Measurements from ENCODE around the gene DDR2.

Gene DDR2

DNA sequence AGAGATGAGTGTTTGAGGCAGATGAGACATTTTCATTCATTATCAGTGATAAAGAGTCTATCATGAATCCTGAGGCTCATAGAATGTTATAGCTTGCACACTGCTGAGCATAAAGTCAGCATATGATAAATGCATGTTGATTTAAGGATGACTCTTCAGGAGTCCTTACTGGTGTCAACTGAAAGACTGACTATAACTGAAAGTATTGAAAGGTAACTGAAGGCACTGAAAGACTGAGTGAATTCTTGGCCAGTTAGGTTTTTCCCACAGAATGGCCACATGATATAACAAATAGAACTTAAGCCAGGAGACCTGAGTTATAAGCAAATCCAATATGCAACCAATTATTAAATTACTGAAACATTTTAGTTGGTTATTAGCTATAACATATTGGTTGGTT, 89.2 kb downstream of the DDR2 start:
- H2AK5ac ChIP-seq (ENCODE audit: low read length, severe bottlenecking): no peak overlapping the region
- H3K79me1 ChIP-seq (replicated peaks; ENCODE audit: low read length, poor library complexity, severe bottlenecking): peaks cover 18% of the 10 kb centered on the region
- H4K91ac ChIP-seq (ENCODE audit: low read length): no peak overlapping the region
- peaks cover 0 to 81% of the 10 kb centered on the region in 2 experiments for H3K36me3 ChIP-seq (ENCODE audit: control insufficient read depth in 1 of 2, insufficient read depth in 2 of 2, low read depth in 1 of 2, low read length in 2 of 2)
- H2BK5ac ChIP-seq (ENCODE audit: low read depth, low read length, poor library complexity, severe bottlenecking): no peak overlapping the region
- H3K18ac ChIP-seq (ENCODE audit: low read depth in 1 of 2, low read length in 2 of 2): no peak overlapping the region
- no peaks in the 10 kb centered on the region for H3K9me3 ChIP-seq (ENCODE audit: control insufficient read depth, low read length)
- H2AFZ ChIP-seq (ENCODE audit: low read depth, low read length): no peak overlapping the region
- no peak overlapping the region for H4K8ac ChIP-seq (ENCODE audit: low read length)
- no peak for DNase-seq
- no peak overlapping the region for H3K14ac ChIP-seq (ENCODE audit: low read length in 2 of 2)
- no peak overlapping the region for H3K23ac ChIP-seq (ENCODE audit: low read length in 2 of 2)
- no peak overlapping the region for H2BK120ac ChIP-seq (ENCODE audit: low read depth, low read length)
- H2BK12ac ChIP-seq (ENCODE audit: low read length in 2 of 2): no peak overlapping the region
- H3K4me1 ChIP-seq (ENCODE audit: control insufficient read depth, insufficient read depth, low read depth, low read length): peaks cover 3% of the 10 kb centered on the region
- no peak overlapping the region for H3K4me3 ChIP-seq (ENCODE audit: insufficient read depth in 1 of 2, low read depth in 1 of 2, low read length in 2 of 2)
- no peak overlapping the region for H3K4ac ChIP-seq (ENCODE audit: low read depth in 1 of 2, low read length in 2 of 2)
- H3K27ac ChIP-seq (ENCODE audit: low read length, poor library complexity, severe bottlenecking): no peak overlapping the region
- H3K9ac ChIP-seq (ENCODE audit: low read length): no peak overlapping the region
- H3K27me3 ChIP-seq (ENCODE audit: control insufficient read depth in 1 of 2, insufficient read depth in 1 of 2, low read length in 2 of 2): no peaks in the 10 kb centered on the region
- H3K4me2 ChIP-seq (ENCODE audit: low read length, poor library complexity, severe bottlenecking): no peak overlapping the region
- H2BK15ac ChIP-seq (ENCODE audit: low read depth, poor library complexity, severe bottlenecking): no peak overlapping the region

DNA sequence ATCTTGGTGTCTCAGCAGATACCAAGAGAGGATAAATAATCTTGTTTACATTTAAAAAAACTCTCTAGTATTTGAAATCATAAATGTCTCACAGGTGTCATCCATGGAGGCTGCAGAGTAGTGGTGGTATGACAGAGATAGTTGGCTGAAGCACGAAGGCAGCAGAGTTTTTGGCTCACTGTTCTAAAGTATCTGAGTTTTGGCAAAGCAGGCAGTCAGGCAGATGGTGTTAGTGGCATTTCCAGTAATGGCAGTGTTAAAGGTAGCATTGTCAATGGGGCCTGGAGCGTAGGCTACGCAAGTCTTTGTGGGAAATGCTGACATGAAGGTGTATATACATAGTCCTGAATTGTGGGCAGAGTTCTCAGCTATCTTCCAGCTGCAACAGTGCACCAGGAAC, 89.8 kb downstream of the DDR2 start:
- WGBS: 91% methylated on average over 3 of the region's 3 CpGs
- H3K79me1 ChIP-seq (replicated peaks; ENCODE audit: low read length, poor library complexity, severe bottlenecking): peaks cover 18% of the 10 kb centered on the region

DNA sequence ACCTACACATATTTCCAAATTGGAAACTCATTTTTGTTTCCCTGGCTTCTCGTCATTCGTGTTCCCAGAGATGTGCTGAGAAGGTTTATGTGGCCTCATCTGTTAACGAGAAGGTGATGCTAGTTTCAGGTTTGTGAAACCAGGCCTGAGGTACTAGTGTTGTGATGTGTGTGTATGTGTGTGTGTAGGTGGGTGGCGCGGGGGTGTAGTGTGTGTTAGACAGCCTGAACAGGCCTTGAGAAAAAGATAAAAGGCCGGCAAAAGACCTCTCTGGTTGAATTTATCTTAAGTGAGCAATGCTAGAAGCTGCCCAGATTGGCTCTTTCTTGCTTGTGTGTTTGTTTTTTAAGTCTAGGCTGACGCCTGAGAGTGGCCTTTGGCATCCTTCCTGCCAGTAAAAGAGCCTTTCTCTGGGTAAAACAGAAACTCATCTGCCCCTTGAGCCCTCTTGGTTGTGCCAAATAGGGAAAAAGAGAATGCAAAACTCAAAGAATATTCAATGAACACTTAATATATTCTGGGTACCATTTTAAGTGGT, 92.4 kb downstream of the DDR2 start:
- H3K27me3 ChIP-seq (ENCODE audit: control insufficient read depth in 1 of 2, insufficient read depth in 1 of 2, low read length in 2 of 2): no peaks in the 10 kb centered on the region
- no peak overlapping the region for H2BK120ac ChIP-seq (ENCODE audit: low read depth, low read length)
- no peak overlapping the region for H2BK5ac ChIP-seq (ENCODE audit: low read depth, low read length, poor library complexity, severe bottlenecking)
- no peak overlapping the region for H3K27ac ChIP-seq (ENCODE audit: low read length, poor library complexity, severe bottlenecking)
- no peak overlapping the region for H3K23ac ChIP-seq (ENCODE audit: low read length in 2 of 2)
- H3K14ac ChIP-seq (ENCODE audit: low read length in 2 of 2): no peak overlapping the region
- peak overlapping the region; percentile 36 for H3K9ac ChIP-seq (ENCODE audit: low read length)
- no peak overlapping the region for H2AK5ac ChIP-seq (ENCODE audit: low read length, severe bottlenecking)
- DNase-seq: no peak
- H3K4me3 ChIP-seq (ENCODE audit: insufficient read depth in 1 of 2, low read depth in 1 of 2, low read length in 2 of 2): no peak overlapping the region
- H3K4me1 ChIP-seq (ENCODE audit: control insufficient read depth, insufficient read depth, low read depth, low read length): peaks cover 5% of the 10 kb centered on the region
- H3K9me3 ChIP-seq (ENCODE audit: control insufficient read depth, low read length): no peaks in the 10 kb centered on the region
- H2BK12ac ChIP-seq (ENCODE audit: low read length in 2 of 2): no peak overlapping the region
- no peak overlapping the region for H3K4me2 ChIP-seq (ENCODE audit: low read length, poor library complexity, severe bottlenecking)
- peaks cover 22% of the 10 kb centered on the region for H3K79me1 ChIP-seq (replicated peaks; ENCODE audit: low read length, poor library complexity, severe bottlenecking)
- H2AFZ ChIP-seq (ENCODE audit: low read depth, low read length): no peak overlapping the region
- no peak overlapping the region for H4K91ac ChIP-seq (ENCODE audit: low read length)
- H3K18ac ChIP-seq (ENCODE audit: low read depth in 1 of 2, low read length in 2 of 2): no peak overlapping the region
- H2BK15ac ChIP-seq (ENCODE audit: low read depth, poor library complexity, severe bottlenecking): no peak overlapping the region
- H3K4ac ChIP-seq (ENCODE audit: low read depth in 1 of 2, low read length in 2 of 2): no peak overlapping the region
- 88% methylated on average over 7 of the region's 7 CpGs for WGBS
- peaks cover 0 to 74% of the 10 kb centered on the region in 2 experiments for H3K36me3 ChIP-seq (ENCODE audit: control insufficient read depth in 1 of 2, insufficient read depth in 2 of 2, low read depth in 1 of 2, low read length in 2 of 2)
- no peak overlapping the region for H4K8ac ChIP-seq (ENCODE audit: low read length)

More for the DNA sequence above, 89.8 kb downstream of the DDR2 start:
- no peak overlapping the region for H3K9ac ChIP-seq (ENCODE audit: low read length)
- H2BK15ac ChIP-seq (ENCODE audit: low read depth, poor library complexity, severe bottlenecking): no peak overlapping the region
- H3K27ac ChIP-seq (ENCODE audit: low read length, poor library complexity, severe bottlenecking): no peak overlapping the region
- no peak overlapping the region for H3K4ac ChIP-seq (ENCODE audit: low read depth in 1 of 2, low read length in 2 of 2)
- no peak overlapping the region for H4K8ac ChIP-seq (ENCODE audit: low read length)
- peaks cover 5% of the 10 kb centered on the region for H3K4me1 ChIP-seq (ENCODE audit: control insufficient read depth, insufficient read depth, low read depth, low read length)
- no peaks in the 10 kb centered on the region for H3K27me3 ChIP-seq (ENCODE audit: control insufficient read depth in 1 of 2, insufficient read depth in 1 of 2, low read length in 2 of 2)
- H3K4me2 ChIP-seq (ENCODE audit: low read length, poor library complexity, severe bottlenecking): no peak overlapping the region
- no peak overlapping the region for H2BK12ac ChIP-seq (ENCODE audit: low read length in 2 of 2)
- H4K91ac ChIP-seq (ENCODE audit: low read length): no peak overlapping the region
- H3K9me3 ChIP-seq (ENCODE audit: control insufficient read depth, low read length): no peaks in the 10 kb centered on the region
- H2BK120ac ChIP-seq (ENCODE audit: low read depth, low read length): no peak overlapping the region
- no peak overlapping the region for H2BK5ac ChIP-seq (ENCODE audit: low read depth, low read length, poor library complexity, severe bottlenecking)
- H2AFZ ChIP-seq (ENCODE audit: low read depth, low read length): no peak overlapping the region
- peak overlapping the region in 1 of 2 experiments; percentile 47 for H3K14ac ChIP-seq (ENCODE audit: low read length in 2 of 2)
- peaks cover 0 to 82% of the 10 kb centered on the region in 2 experiments for H3K36me3 ChIP-seq (ENCODE audit: control insufficient read depth in 1 of 2, insufficient read depth in 2 of 2, low read depth in 1 of 2, low read length in 2 of 2)
- H2AK5ac ChIP-seq (ENCODE audit: low read length, severe bottlenecking): no peak overlapping the region
- peak overlapping the region in 1 of 2 experiments; percentile 7 for H3K18ac ChIP-seq (ENCODE audit: low read depth in 1 of 2, low read length in 2 of 2)
- no peak for DNase-seq
- no peak overlapping the region for H3K4me3 ChIP-seq (ENCODE audit: insufficient read depth in 1 of 2, low read depth in 1 of 2, low read length in 2 of 2)
- H3K23ac ChIP-seq (ENCODE audit: low read length in 2 of 2): no peak overlapping the region

DNA sequence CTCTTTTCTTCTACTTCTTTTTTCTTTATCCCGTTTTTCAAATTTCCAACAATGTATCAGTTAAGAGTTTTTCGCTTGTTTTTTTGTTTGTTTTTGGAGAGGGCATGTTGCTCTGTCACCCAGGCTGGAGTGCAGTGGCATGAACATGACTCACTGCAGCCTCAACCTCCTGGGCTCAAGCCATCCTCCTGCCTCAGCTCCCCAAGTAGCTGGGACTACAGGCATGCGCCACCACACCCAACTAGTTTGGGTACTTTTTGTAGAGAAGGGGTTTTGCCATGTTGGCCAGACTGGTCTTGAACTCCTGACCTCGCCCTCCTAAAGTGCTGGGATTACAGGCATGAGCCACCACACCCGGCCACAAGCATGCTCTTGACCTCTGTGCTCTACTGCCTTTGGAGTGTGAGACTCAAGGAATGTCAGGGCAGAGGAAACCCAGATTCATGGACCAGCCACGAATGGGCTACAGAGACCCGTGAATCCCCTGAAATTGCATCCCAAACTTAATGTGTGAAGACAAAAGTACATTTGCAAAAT, 93.1 kb downstream of the DDR2 start:
- H3K14ac ChIP-seq (ENCODE audit: low read length in 2 of 2): no peak overlapping the region
- no peak overlapping the region for H2AK5ac ChIP-seq (ENCODE audit: low read length, severe bottlenecking)
- no peak overlapping the region for H2BK5ac ChIP-seq (ENCODE audit: low read depth, low read length, poor library complexity, severe bottlenecking)
- H3K4me1 ChIP-seq (ENCODE audit: control insufficient read depth, insufficient read depth, low read depth, low read length): peaks cover 5% of the 10 kb centered on the region
- no peak overlapping the region for H3K9ac ChIP-seq (ENCODE audit: low read length)
- H3K27me3 ChIP-seq (ENCODE audit: control insufficient read depth in 1 of 2, insufficient read depth in 1 of 2, low read length in 2 of 2): no peaks in the 10 kb centered on the region
- no peak overlapping the region for H3K27ac ChIP-seq (ENCODE audit: low read length, poor library complexity, severe bottlenecking)
- WGBS: 86% methylated on average over 5 of the region's 7 CpGs
- no peak overlapping the region for H3K18ac ChIP-seq (ENCODE audit: low read depth in 1 of 2, low read length in 2 of 2)
- no peak overlapping the region for H2BK15ac ChIP-seq (ENCODE audit: low read depth, poor library complexity, severe bottlenecking)
- no peak overlapping the region for H2BK12ac ChIP-seq (ENCODE audit: low read length in 2 of 2)
- DNase-seq: no peak
- H2AFZ ChIP-seq (ENCODE audit: low read depth, low read length): no peak overlapping the region
- no peak overlapping the region for H3K4ac ChIP-seq (ENCODE audit: low read depth in 1 of 2, low read length in 2 of 2)
- H3K23ac ChIP-seq (ENCODE audit: low read length in 2 of 2): peak overlapping the region in 1 of 2 experiments; percentile 23
- peaks cover 22% of the 10 kb centered on the region for H3K79me1 ChIP-seq (replicated peaks; ENCODE audit: low read length, poor library complexity, severe bottlenecking)
- H3K4me2 ChIP-seq (ENCODE audit: low read length, poor library complexity, severe bottlenecking): no peak overlapping the region
- H3K9me3 ChIP-seq (ENCODE audit: control insufficient read depth, low read length): no peaks in the 10 kb centered on the region
- no peak overlapping the region for H2BK120ac ChIP-seq (ENCODE audit: low read depth, low read length)
- peaks cover 0 to 68% of the 10 kb centered on the region in 2 experiments for H3K36me3 ChIP-seq (ENCODE audit: control insufficient read depth in 1 of 2, insufficient read depth in 2 of 2, low read depth in 1 of 2, low read length in 2 of 2)
- H4K91ac ChIP-seq (ENCODE audit: low read length): no peak overlapping the region
- no peak overlapping the region for H4K8ac ChIP-seq (ENCODE audit: low read length)
- no peak overlapping the region for H3K4me3 ChIP-seq (ENCODE audit: insufficient read depth in 1 of 2, low read depth in 1 of 2, low read length in 2 of 2)
